Measurements from ENCODE around the gene OR52I2.

OR52I2 gene

GRCh38 chr11:4578624-4579023 is 2.9 kb upstream of the OR52I2 start:
- no peak for DNase-seq (ENCODE audit: low spot score)
- TF ChIP-seq CTCF (IDR thresholded peaks at IDR 0.05; ENCODE audit: extremely low read depth, missing control alignments): no peak

GRCh38 chr11:4580124-4580523 is 1.4 kb upstream of the OR52I2 start:
- no peak for DNase-seq (ENCODE audit: low spot score)
- no peak for TF ChIP-seq CTCF (IDR thresholded peaks at IDR 0.05; ENCODE audit: extremely low read depth, missing control alignments)

- no peak for TF ChIP-seq CTCF (IDR thresholded peaks at IDR 0.05; ENCODE audit: extremely low read depth, missing control alignments)
- DNase-seq (ENCODE audit: low spot score): no peak
Observed at GRCh38 chr11:4589017-4589416, 7.5 kb downstream of the OR52I2 start.

- no peak for DNase-seq (ENCODE audit: low spot score)
- TF ChIP-seq CTCF (IDR thresholded peaks at IDR 0.05; ENCODE audit: extremely low read depth, missing control alignments): no peak
Observed at GRCh38 chr11:4593739-4594138, 12.2 kb downstream of the OR52I2 start, which contains the start of gene OR52I1. Gene OR52I1 (plus strand): TSS chr11:4594039. CDS start chr11:4594039, 0 bp downstream.

DNA sequence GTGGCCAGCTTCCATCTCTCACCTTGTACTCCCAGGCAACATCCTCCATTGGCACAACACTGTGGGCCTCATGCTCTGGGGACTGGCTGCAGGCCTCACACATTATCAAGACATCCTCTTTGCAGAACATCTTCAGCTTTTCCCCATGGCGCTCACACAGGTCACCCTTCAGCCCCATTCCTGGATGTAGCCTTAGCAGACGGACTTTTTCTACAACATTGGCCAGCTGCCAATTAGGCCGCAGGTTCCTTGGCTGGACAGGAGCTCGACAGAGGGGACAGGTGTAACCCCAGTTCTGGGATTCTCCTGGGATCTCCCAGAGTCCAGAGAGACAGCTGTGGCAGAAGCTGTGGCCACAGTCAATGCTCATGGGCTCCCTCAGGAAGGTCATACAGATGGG is 23.5 kb downstream of the OR52I2 start:
- no peak for TF ChIP-seq CTCF (IDR thresholded peaks at IDR 0.05; ENCODE audit: extremely low read depth, missing control alignments)
- no peak for DNase-seq (ENCODE audit: low spot score)

DNA sequence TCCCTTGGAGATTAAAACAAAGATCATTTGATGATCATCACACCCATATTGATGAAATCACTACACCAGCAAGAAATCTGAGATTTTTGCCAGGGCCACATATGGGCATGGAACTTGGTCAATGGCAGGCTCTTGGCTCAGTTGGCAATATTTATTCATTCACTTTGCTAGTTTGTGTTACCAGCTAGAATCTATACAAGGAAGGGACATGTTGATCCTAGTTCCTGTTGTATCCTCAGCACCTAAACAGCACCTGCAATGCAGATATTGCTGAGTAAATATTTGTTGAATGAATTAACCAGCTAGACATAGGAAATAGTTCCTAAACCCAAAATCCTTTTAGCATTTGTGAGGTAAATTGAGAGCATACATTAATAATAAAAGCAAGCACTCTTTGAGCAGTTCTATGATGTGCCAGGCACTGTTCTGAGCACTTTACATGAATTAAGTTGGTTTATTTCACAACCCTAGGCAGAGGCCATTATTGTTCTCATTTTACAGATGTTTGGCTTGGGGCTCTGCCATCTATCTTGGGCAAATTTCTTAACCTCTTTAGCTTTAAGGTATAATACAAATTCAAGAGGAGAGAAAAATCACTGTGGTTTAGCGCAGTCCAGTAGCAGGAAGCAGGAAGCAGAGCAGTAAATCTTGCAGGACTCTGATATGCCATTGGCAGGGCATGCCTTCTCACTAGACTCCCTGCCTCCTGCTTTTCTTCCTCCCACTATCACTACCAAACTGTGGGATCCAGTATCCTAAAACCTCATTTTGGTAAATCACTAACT is 24.9 kb downstream of the OR52I2 start:
- DNase-seq (ENCODE audit: low spot score): no peak
- TF ChIP-seq CTCF (IDR thresholded peaks at IDR 0.05; ENCODE audit: extremely low read depth, missing control alignments): no peak

GRCh38 chr11:4607096-4607495 is 25.6 kb downstream of the OR52I2 start:
- TF ChIP-seq CTCF (IDR thresholded peaks at IDR 0.05; ENCODE audit: extremely low read depth, missing control alignments): no peak
- no peak for DNase-seq (ENCODE audit: low spot score)

All from GM20000 (cell line).